ENCODE measurements around the gene PSMG2.
A peak's percentile ranks its signal among the peaks of the same experiment; 100 is the strongest.

Gene PSMG2

GRCh38 chr18:12742453-12742852 is 39.6 kb downstream of the PSMG2 start:
- H4K20me1 ChIP-seq (ENCODE audit: insufficient read depth, low read length), result no peaks in the 10 kb centered on the region
- H2AFZ ChIP-seq (ENCODE audit: low read length), result no peak overlapping the region
- TF ChIP-seq CTCF (IDR thresholded peaks at IDR 0.05; ENCODE audit: low read length), result no peak
- TF ChIP-seq EZH2 (IDR thresholded peaks at IDR 0.05; ENCODE audit: borderline replicate concordance, low read length), result no peak
- H3K36me3 ChIP-seq (ENCODE audit: insufficient read depth, low read length), result no peaks in the 10 kb centered on the region
- peaks cover 9% of the 10 kb centered on the region for H3K4me1 ChIP-seq (ENCODE audit: insufficient read depth, low read length, severe bottlenecking)
- no peaks in the 10 kb centered on the region for H3K9me2 ChIP-seq (ENCODE audit: low read depth, low read length)
- no peak overlapping the region for H3K27ac ChIP-seq (ENCODE audit: low read depth, low read length, poor library complexity, severe bottlenecking)
- no peak overlapping the region for H3K9ac ChIP-seq (ENCODE audit: low read length)
- no peak overlapping the region for H3K4me3 ChIP-seq (ENCODE audit: low read depth, low read length, poor library complexity, severe bottlenecking)
- no peaks in the 10 kb centered on the region for H3K9me3 ChIP-seq (ENCODE audit: low read length)
- H3K27me3 ChIP-seq (ENCODE audit: insufficient read depth, low read length), result 0 out of 2 replicates have a peak, but pooled peaks cover 2% of the 10 kb centered on the region
- H3K79me2 ChIP-seq (ENCODE audit: insufficient read depth, low read length), result no peaks in the 10 kb centered on the region
- H3F3A ChIP-seq (ENCODE audit: insufficient read depth, low read length), result no peaks in the 10 kb centered on the region
- H3K4me2 ChIP-seq (ENCODE audit: low read length), result no peak overlapping the region

GRCh38 chr18:12744103-12744502 is 41.3 kb downstream of the PSMG2 start:
- H4K20me1 ChIP-seq (ENCODE audit: insufficient read depth, low read length), result no peaks in the 10 kb centered on the region
- peak; percentile 86 for TF ChIP-seq CTCF (IDR thresholded peaks at IDR 0.05; ENCODE audit: low read length)
- no peak for TF ChIP-seq EZH2 (IDR thresholded peaks at IDR 0.05; ENCODE audit: borderline replicate concordance, low read length)
- 0 out of 2 replicates have a peak, but pooled peaks cover 5% of the 10 kb centered on the region for H3K27me3 ChIP-seq (ENCODE audit: insufficient read depth, low read length)
- no peaks in the 10 kb centered on the region for H3K9me3 ChIP-seq (ENCODE audit: low read length)
- peaks cover 13% of the 10 kb centered on the region for H3K4me1 ChIP-seq (ENCODE audit: insufficient read depth, low read length, severe bottlenecking)
- no peaks in the 10 kb centered on the region for H3K9me2 ChIP-seq (ENCODE audit: low read depth, low read length)
- no peaks in the 10 kb centered on the region for H3K36me3 ChIP-seq (ENCODE audit: insufficient read depth, low read length)
- H2AFZ ChIP-seq (ENCODE audit: low read length), result no peak overlapping the region
- no peak overlapping the region for H3K4me2 ChIP-seq (ENCODE audit: low read length)
- no peaks in the 10 kb centered on the region for H3F3A ChIP-seq (ENCODE audit: insufficient read depth, low read length)
- H3K27ac ChIP-seq (ENCODE audit: low read depth, low read length, poor library complexity, severe bottlenecking), result no peak overlapping the region
- no peak overlapping the region for H3K9ac ChIP-seq (ENCODE audit: low read length)
- H3K79me2 ChIP-seq (ENCODE audit: insufficient read depth, low read length), result no peaks in the 10 kb centered on the region
- no peak overlapping the region for H3K4me3 ChIP-seq (ENCODE audit: low read depth, low read length, poor library complexity, severe bottlenecking)

- peak overlapping the region; percentile 13 for H3K27ac ChIP-seq (ENCODE audit: low read depth, low read length, poor library complexity, severe bottlenecking)
- H3F3A ChIP-seq (ENCODE audit: insufficient read depth, low read length), result no peaks in the 10 kb centered on the region
- 0 out of 2 replicates have a peak, but pooled peaks cover 8% of the 10 kb centered on the region for H3K27me3 ChIP-seq (ENCODE audit: insufficient read depth, low read length)
- no peaks in the 10 kb centered on the region for H3K9me3 ChIP-seq (ENCODE audit: low read length)
- H3K4me2 ChIP-seq (ENCODE audit: low read length), result peak overlapping the region; percentile 1; the same call in 1 of the 2 replicates
- no peak overlapping the region for H3K9ac ChIP-seq (ENCODE audit: low read length)
- H3K9me2 ChIP-seq (ENCODE audit: low read depth, low read length), result no peaks in the 10 kb centered on the region
- no peaks in the 10 kb centered on the region for H3K79me2 ChIP-seq (ENCODE audit: insufficient read depth, low read length)
- H4K20me1 ChIP-seq (ENCODE audit: insufficient read depth, low read length), result no peaks in the 10 kb centered on the region
- peaks cover 24% of the 10 kb centered on the region for H3K4me1 ChIP-seq (ENCODE audit: insufficient read depth, low read length, severe bottlenecking)
- no peak overlapping the region for H3K4me3 ChIP-seq (ENCODE audit: low read depth, low read length, poor library complexity, severe bottlenecking)
- H2AFZ ChIP-seq (ENCODE audit: low read length), result no peak overlapping the region
- TF ChIP-seq CTCF (IDR thresholded peaks at IDR 0.05; ENCODE audit: low read length) (no peak), EZH2 (IDR thresholded peaks at IDR 0.05; ENCODE audit: borderline replicate concordance, low read length) (no peak)
- H3K36me3 ChIP-seq (ENCODE audit: insufficient read depth, low read length), result no peaks in the 10 kb centered on the region
Measured at GRCh38 chr18:12745095-12745795, 42.4 kb downstream of the PSMG2 start.

Data from OCI-LY1 (cell line).